ENCODE results near the gene FRRS1.

FRRS1 gene

DNA sequence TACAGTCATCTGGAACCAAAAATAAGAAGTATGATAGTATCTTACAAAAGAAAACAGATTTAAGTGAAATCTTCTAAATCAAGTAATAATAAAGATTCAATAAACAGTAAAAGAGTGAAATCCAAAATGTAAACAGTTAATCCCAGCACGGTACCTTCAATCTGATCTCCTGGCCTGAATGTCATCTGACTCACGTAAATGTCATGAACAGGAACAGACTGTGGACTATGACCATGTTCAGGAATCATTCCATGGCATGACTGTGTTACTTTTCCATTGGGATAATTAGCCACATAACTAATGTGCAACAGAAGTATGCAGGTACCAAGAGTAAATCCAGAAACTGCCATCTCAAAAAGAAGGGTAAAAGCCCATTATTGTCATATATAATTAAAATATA lies 18.0 kb downstream of the FRRS1 start:
- H3F3A ChIP-seq (ENCODE audit: insufficient read depth): no peaks in the 10 kb centered on the region
- H3K4me3 ChIP-seq (ENCODE audit: insufficient read depth, low read length, poor library complexity, severe bottlenecking): no peak overlapping the region
- H3K4me2 ChIP-seq (ENCODE audit: low read depth, low read length, poor library complexity, severe bottlenecking): no peak overlapping the region
- no peak overlapping the region for H3K9ac ChIP-seq (ENCODE audit: low read length)
- H4K20me1 ChIP-seq (ENCODE audit: low read depth, low read length): no peaks in the 10 kb centered on the region; the same call in 1 of the 2 replicates
- no peak overlapping the region for H2AFZ ChIP-seq (ENCODE audit: low read depth, low read length, severe bottlenecking)
- H3K27ac ChIP-seq (ENCODE audit: low read depth, low read length): no peak overlapping the region
- H3K27me3 ChIP-seq (ENCODE audit: low read length): no peaks in the 10 kb centered on the region
- H3K79me2 ChIP-seq (ENCODE audit: insufficient read depth, low read length): no peaks in the 10 kb centered on the region
- TF ChIP-seq, protein P1, sequence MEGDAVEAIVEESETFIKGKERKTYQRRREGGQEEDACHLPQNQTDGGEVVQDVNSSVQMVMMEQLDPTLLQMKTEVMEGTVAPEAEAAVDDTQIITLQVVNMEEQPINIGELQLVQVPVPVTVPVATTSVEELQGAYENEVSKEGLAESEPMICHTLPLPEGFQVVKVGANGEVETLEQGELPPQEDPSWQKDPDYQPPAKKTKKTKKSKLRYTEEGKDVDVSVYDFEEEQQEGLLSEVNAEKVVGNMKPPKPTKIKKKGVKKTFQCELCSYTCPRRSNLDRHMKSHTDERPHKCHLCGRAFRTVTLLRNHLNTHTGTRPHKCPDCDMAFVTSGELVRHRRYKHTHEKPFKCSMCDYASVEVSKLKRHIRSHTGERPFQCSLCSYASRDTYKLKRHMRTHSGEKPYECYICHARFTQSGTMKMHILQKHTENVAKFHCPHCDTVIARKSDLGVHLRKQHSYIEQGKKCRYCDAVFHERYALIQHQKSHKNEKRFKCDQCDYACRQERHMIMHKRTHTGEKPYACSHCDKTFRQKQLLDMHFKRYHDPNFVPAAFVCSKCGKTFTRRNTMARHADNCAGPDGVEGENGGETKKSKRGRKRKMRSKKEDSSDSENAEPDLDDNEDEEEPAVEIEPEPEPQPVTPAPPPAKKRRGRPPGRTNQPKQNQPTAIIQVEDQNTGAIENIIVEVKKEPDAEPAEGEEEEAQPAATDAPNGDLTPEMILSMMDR (IDR thresholded peaks at IDR 0.05; ENCODE audit: insufficient read depth, low read length, poor library complexity, severe bottlenecking): no peak
- TF ChIP-seq EZH2phosphoT487 (conservative IDR thresholded peaks at IDR 0.05; ENCODE audit: low read length): no peak
- H3K9me3 ChIP-seq (ENCODE audit: insufficient read depth, low read length): no peaks in the 10 kb centered on the region
- no peaks in the 10 kb centered on the region for H3K9me2 ChIP-seq (replicated peaks; ENCODE audit: insufficient read depth, low read length)
- no peaks in the 10 kb centered on the region for H3K36me3 ChIP-seq (ENCODE audit: low read length)

DNA sequence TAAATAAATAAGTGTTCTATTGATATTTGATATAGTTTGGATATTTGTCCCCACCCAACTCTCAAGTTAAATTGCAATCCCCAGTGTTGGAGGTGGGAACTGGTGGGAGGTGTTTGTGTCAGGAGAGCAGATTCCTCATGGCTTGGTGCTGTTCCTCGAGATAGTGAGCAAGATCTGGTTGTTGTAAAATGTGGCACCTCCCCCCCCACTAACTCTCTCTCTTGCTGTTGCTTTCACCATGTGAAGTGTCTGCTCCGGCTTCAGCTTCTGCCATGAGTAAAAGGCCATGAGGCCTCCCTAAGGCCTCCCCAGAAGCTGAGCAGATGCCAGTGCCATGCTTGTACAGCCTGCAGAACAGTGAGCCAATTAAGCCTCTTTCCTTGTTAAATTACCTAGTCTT lies 20.8 kb downstream of the FRRS1 start:
- H3K36me3 ChIP-seq (ENCODE audit: low read length): 0 out of 2 replicates have a peak, but pooled peaks cover 6% of the 10 kb centered on the region
- H3K9ac ChIP-seq (ENCODE audit: low read length): no peak overlapping the region

DNA sequence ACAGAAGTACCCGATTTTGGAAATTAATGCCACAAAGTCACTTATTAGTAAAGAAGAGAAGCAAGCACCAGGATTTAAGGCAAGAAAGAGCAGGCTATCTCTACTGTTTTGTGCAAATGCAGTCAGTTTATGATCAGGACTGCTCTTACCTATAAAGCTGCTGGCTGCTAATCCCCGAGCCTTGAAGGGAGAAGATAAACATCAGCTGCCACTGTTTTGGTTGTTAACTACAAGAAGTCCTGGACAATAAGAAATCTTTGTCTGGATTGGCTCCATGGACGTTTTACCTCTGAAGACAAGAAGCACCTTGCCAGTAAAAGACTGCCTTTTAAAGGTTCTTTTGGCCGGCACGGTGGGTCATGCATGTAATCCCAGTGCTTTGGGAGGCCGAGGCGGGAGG lies 21.4 kb downstream of the FRRS1 start:
- H4K20me1 ChIP-seq (ENCODE audit: low read depth, low read length): no peaks in the 10 kb centered on the region; the same call in 1 of the 2 replicates
- 0 out of 2 replicates have a peak, but pooled peaks cover 6% of the 10 kb centered on the region for H3K36me3 ChIP-seq (ENCODE audit: low read length)

More for the DNA sequence above, 20.8 kb downstream of the FRRS1 start:
- Histone ChIP-seq H3K27ac (ENCODE audit: low read depth, low read length) (no peak overlapping the region), H3K79me2 (ENCODE audit: insufficient read depth, low read length) (no peaks in the 10 kb centered on the region), H2AFZ (ENCODE audit: low read depth, low read length, severe bottlenecking) (no peak overlapping the region), H3F3A (ENCODE audit: insufficient read depth) (no peaks in the 10 kb centered on the region), H3K27me3 (ENCODE audit: low read length) (no peaks in the 10 kb centered on the region), H3K4me3 (ENCODE audit: insufficient read depth, low read length, poor library complexity, severe bottlenecking) (no peak overlapping the region), H3K9me3 (ENCODE audit: insufficient read depth, low read length) (no peaks in the 10 kb centered on the region), H3K9me2 (replicated peaks; ENCODE audit: insufficient read depth, low read length) (no peaks in the 10 kb centered on the region), H4K20me1 (ENCODE audit: low read depth, low read length) (no peaks in the 10 kb centered on the region; the same call in 1 of the 2 replicates), H3K4me2 (ENCODE audit: low read depth, low read length, poor library complexity, severe bottlenecking) (no peak overlapping the region)
- no peak for TF ChIP-seq EZH2phosphoT487 (conservative IDR thresholded peaks at IDR 0.05; ENCODE audit: low read length)
- TF ChIP-seq, protein P1 (IDR thresholded peaks at IDR 0.05; ENCODE audit: insufficient read depth, low read length, poor library complexity, severe bottlenecking): no peak

More for the DNA sequence above, 21.4 kb downstream of the FRRS1 start:
- no peak overlapping the region for H3K4me2 ChIP-seq (ENCODE audit: low read depth, low read length, poor library complexity, severe bottlenecking)
- H2AFZ ChIP-seq (ENCODE audit: low read depth, low read length, severe bottlenecking): no peak overlapping the region
- TF ChIP-seq, protein P1 (IDR thresholded peaks at IDR 0.05; ENCODE audit: insufficient read depth, low read length, poor library complexity, severe bottlenecking): no peak
- no peak for TF ChIP-seq EZH2phosphoT487 (conservative IDR thresholded peaks at IDR 0.05; ENCODE audit: low read length)
- no peaks in the 10 kb centered on the region for H3K79me2 ChIP-seq (ENCODE audit: insufficient read depth, low read length)
- no peak overlapping the region for H3K4me3 ChIP-seq (ENCODE audit: insufficient read depth, low read length, poor library complexity, severe bottlenecking)
- H3K9me2 ChIP-seq (replicated peaks; ENCODE audit: insufficient read depth, low read length): no peaks in the 10 kb centered on the region
- H3K27ac ChIP-seq (ENCODE audit: low read depth, low read length): no peak overlapping the region
- H3K9ac ChIP-seq (ENCODE audit: low read length): no peak overlapping the region
- H3F3A ChIP-seq (ENCODE audit: insufficient read depth): no peaks in the 10 kb centered on the region
- H3K9me3 ChIP-seq (ENCODE audit: insufficient read depth, low read length): no peaks in the 10 kb centered on the region
- H3K27me3 ChIP-seq (ENCODE audit: low read length): no peaks in the 10 kb centered on the region
